Erythroblast (primary cell): ENCODE data around the gene RSAD1.

Experiments
- GATA1 ChIP-seq: IDR thresholded peaks from 2 replicates; pipeline ENCODE4 v1.6.1; 2011; ENCODE audit warnings: low read depth, mild to moderate bottlenecking, control low read depth, low read length, moderate library complexity
- POLR2A ChIP-seq: IDR thresholded peaks from 2 replicates; pipeline ENCODE4 v1.6.1; 2011; ENCODE audit warnings: mild to moderate bottlenecking, low read length

GRCh38 chr17:50465171-50465570 lies 13.5 kb upstream of the RSAD1 start:
- TF ChIP-seq POLR2A (no peak), GATA1 (no peak)
